Measurements from ENCODE around the gene COL6A5. TPM values are rescaled to one million over a fixed set of nuclear protein-coding genes. Genes with fewer than 3 reads are reported as not detected.
"Not testable (repeated sequence)": the region's sequence is repeated elsewhere in the genome, so short reads cannot be mapped to it uniquely, and the experiment has no call there.

The COL6A5 gene
- total RNA-seq, 1 experiment from 2014 or later, result not detected

GRCh38 chr3:130442284-130442683 lies 96.8 kb downstream of the COL6A5 start:
- Histone ChIP-seq H3K79me2 (ENCODE audit: insufficient read depth, low read length) (no peaks in the 10 kb centered on the region), H3K9ac (ENCODE audit: low read length) (no peak overlapping the region), H3K4me3 (replicated peaks in 1 of 2; ENCODE audit: low read depth in 1 of 2, low read length in 2 of 2) (no peak overlapping the region), H3K27ac (ENCODE audit: low read depth, low read length) (no peak overlapping the region), H3K36me3 (ENCODE audit: control insufficient read depth in 1 of 2, insufficient read depth in 2 of 2, low read length in 2 of 2) (no peaks in the 10 kb centered on the region), H3K9me3 (ENCODE audit: control insufficient read depth in 1 of 2, insufficient read depth in 1 of 2, low read depth in 1 of 2, low read length in 2 of 2) (no peaks in the 10 kb centered on the region), H3K4me1 (ENCODE audit: control insufficient read depth in 1 of 2, insufficient read depth in 2 of 2, low read length in 2 of 2) (no peaks in the 10 kb centered on the region), H2AFZ (ENCODE audit: low read depth, low read length, poor library complexity, severe bottlenecking) (no peak overlapping the region), H3K27me3 (ENCODE audit: insufficient read depth, low read length) (peaks cover 11% of the 10 kb centered on the region), H4K20me1 (ENCODE audit: insufficient read depth) (no peaks in the 10 kb centered on the region), H3K9me2 (ENCODE audit: insufficient read depth) (no peaks in the 10 kb centered on the region), H3K4me2 (ENCODE audit: low read length) (no peak overlapping the region)
- DNase-seq (ENCODE audit: low read depth, low spot score) (no peak), ATAC-seq (no peak)
- intact Hi-C loops (cut with micrococcal nuclease), result no loop called here
- ChIA-PET CTCF (no interaction called here), RAD21 (ENCODE audit: low non-redundant PET in 1 of 2, low total read pairs in 2 of 2, uncharacterized antibody in 2 of 2, unreplicated experiment in 2 of 2) (no interaction called here), POLR2A (no interaction called here)
- TF ChIP-seq REST (IDR thresholded peaks at IDR 0.05; ENCODE audit: low read depth) (no peak), EZH2phosphoT487 (IDR thresholded peaks at IDR 0.05; ENCODE audit: borderline replicate concordance) (no peak), TCF7L2 (IDR thresholded peaks at IDR 0.05; ENCODE audit: borderline replicate concordance, extremely low read depth, insufficient read depth, insufficient read length) (no peak), POLR2A (IDR thresholded peaks at IDR 0.05; ENCODE audit: borderline replicate concordance, extremely low read depth, insufficient read depth, insufficient read length) (no peak), SP1 (IDR thresholded peaks at IDR 0.05; ENCODE audit: low read depth) (no peak), ZNF274 (IDR thresholded peaks at IDR 0.05; ENCODE audit: low read depth, low read length) (no peak), ZBTB33 (IDR thresholded peaks at IDR 0.05; ENCODE audit: extremely low read depth, insufficient replicate concordance, low read length) (no peak), POLR2AphosphoS5 (IDR thresholded peaks at IDR 0.05; ENCODE audit: low read depth, low read length) (no peak), CTCF (IDR thresholded peaks at IDR 0.05 in 2 of 3, conservative IDR thresholded peaks at IDR 0.05 in 1 of 3; ENCODE audit: borderline replicate concordance in 1 of 3, insufficient read depth in 1 of 3, low read depth in 2 of 3, low read length in 2 of 3) (no peak), ELF1 (IDR thresholded peaks at IDR 0.05; ENCODE audit: borderline replicate concordance, low read depth) (no peak), EGR1 (IDR thresholded peaks at IDR 0.05; ENCODE audit: low read depth) (no peak), MAX (IDR thresholded peaks at IDR 0.05) (no peak), SRF (IDR thresholded peaks at IDR 0.05; ENCODE audit: low read depth) (no peak)
- BruUV-seq (replicated peaks), result no TSS peak

- H2AFZ ChIP-seq (ENCODE audit: low read depth, low read length, poor library complexity, severe bottlenecking); H3K4me3 ChIP-seq (replicated peaks in 1 of 2; ENCODE audit: low read depth in 1 of 2, low read length in 2 of 2); ATAC-seq; H3K79me2 ChIP-seq (ENCODE audit: insufficient read depth, low read length); H3K4me2 ChIP-seq (ENCODE audit: low read length); H3K9me3 ChIP-seq (ENCODE audit: control insufficient read depth in 1 of 2, insufficient read depth in 1 of 2, low read depth in 1 of 2, low read length in 2 of 2); H3K36me3 ChIP-seq (ENCODE audit: control insufficient read depth in 1 of 2, insufficient read depth in 2 of 2, low read length in 2 of 2); CTCF ChIA-PET; BruUV-seq (replicated peaks); H3K9me2 ChIP-seq (ENCODE audit: insufficient read depth); H3K4me1 ChIP-seq (ENCODE audit: control insufficient read depth in 1 of 2, insufficient read depth in 2 of 2, low read length in 2 of 2); H3K9ac ChIP-seq (ENCODE audit: low read length); H4K20me1 ChIP-seq (ENCODE audit: insufficient read depth); DNase-seq (ENCODE audit: low read depth, low spot score); intact Hi-C loops (cut with micrococcal nuclease); H3K27ac ChIP-seq (ENCODE audit: low read depth, low read length); RAD21 ChIA-PET (ENCODE audit: low non-redundant PET in 1 of 2, low total read pairs in 2 of 2, uncharacterized antibody in 2 of 2, unreplicated experiment in 2 of 2); POLR2A ChIA-PET: not testable (repeated sequence)
- H3K27me3 ChIP-seq (ENCODE audit: insufficient read depth, low read length), result peaks cover 11% of the 10 kb centered on the region
These were observed 101.4 kb downstream of the COL6A5 start for GRCh38 chr3:130446840-130447239.
